HG02763 (cell line): ENCODE data around the gene PALLD.
"Not testable (repeated sequence)": the region's sequence is repeated elsewhere in the genome, so short reads cannot be mapped to it uniquely, and the experiment has no call there.

Experiments used
- ATAC-seq: cut with Tn5 transposase; IDR thresholded peaks from one replicate; pipeline ENCODE4 v1.9.1; 2021; ENCODE audit warnings: mild to moderate bottlenecking, moderate library complexity; ENCODE audit not compliant: unreplicated experiment

Gene PALLD

GRCh38 chr4:168691631-168692369 is 194.9 kb downstream of the PALLD start:
- ATAC-seq, result no peak

- no peak for ATAC-seq
Measured at GRCh38 chr4:168693750-168694490, 197.1 kb downstream of the PALLD start.

GRCh38 chr4:168694667-168695066 is 197.8 kb downstream of the PALLD start:
- no peak for ATAC-seq

- no peak for ATAC-seq
Measured at GRCh38 chr4:168695288-168695687, 198.4 kb downstream of the PALLD start.

GRCh38 chr4:168696280-168696679 is 199.4 kb downstream of the PALLD start:
- ATAC-seq, result no peak

GRCh38 chr4:168696826-168697225 is 200.0 kb downstream of the PALLD start:
- no peak for ATAC-seq

GRCh38 chr4:168699224-168699878 is 202.5 kb downstream of the PALLD start:
- no peak for ATAC-seq

GRCh38 chr4:168701061-168701460 is 204.2 kb downstream of the PALLD start:
- no peak for ATAC-seq

- not testable (repeated sequence) for ATAC-seq
Measured at GRCh38 chr4:168702581-168703087, 205.8 kb downstream of the PALLD start.

- ATAC-seq, result no peak
Measured at GRCh38 chr4:168705121-168705520, 208.3 kb downstream of the PALLD start.

GRCh38 chr4:168707205-168707604 is 210.4 kb downstream of the PALLD start:
- no peak for ATAC-seq

GRCh38 chr4:168708108-168708507 is 211.3 kb downstream of the PALLD start:
- ATAC-seq, result no peak

GRCh38 chr4:168710353-168710946 is 213.6 kb downstream of the PALLD start:
- ATAC-seq, result no peak

GRCh38 chr4:168711197-168712140 is 214.6 kb downstream of the PALLD start:
- no peak for ATAC-seq

- ATAC-seq, result no peak
Measured at GRCh38 chr4:168712316-168712890, 215.6 kb downstream of the PALLD start.

GRCh38 chr4:168713253-168713652 is 216.4 kb downstream of the PALLD start:
- no peak for ATAC-seq

GRCh38 chr4:168715896-168716295 is 219.0 kb downstream of the PALLD start:
- ATAC-seq, result no peak

- no peak for ATAC-seq
Measured at GRCh38 chr4:168716406-168717129, 219.7 kb downstream of the PALLD start.

- ATAC-seq, result no peak
Measured at GRCh38 chr4:168717847-168718246, 221.0 kb downstream of the PALLD start.
